Ishikawa (cell line): ENCODE results near the gene EYA3.

ENCODE experiments used
- CEBPB ChIP-seq: IDR thresholded peaks from 2 replicates; pipeline ENCODE4 v1.6.1; 2012
- CREB1 ChIP-seq: IDR thresholded peaks from 2 replicates; pipeline ENCODE4 v1.6.1; 2012; ENCODE audit warnings: low read depth
- EGR1 ChIP-seq: IDR thresholded peaks from 2 replicates; pipeline ENCODE4 v1.6.1; 2012
- EP300 ChIP-seq: IDR thresholded peaks from 2 replicates; pipeline ENCODE4 v1.6.1; 2012; ENCODE audit warnings: borderline replicate concordance
- FOXM1 ChIP-seq: IDR thresholded peaks from 2 replicates; pipeline ENCODE4 v1.6.1; 2012; ENCODE audit warnings: low read depth, borderline replicate concordance
- NFIC ChIP-seq: IDR thresholded peaks from 2 replicates; pipeline ENCODE4 v1.6.1; 2012
- RAD21 ChIP-seq: IDR thresholded peaks from 2 replicates; pipeline ENCODE4 v1.6.1; 2012; ENCODE audit warnings: low read depth
- TAF1 ChIP-seq: IDR thresholded peaks from 2 replicates; pipeline ENCODE4 v1.6.1; 2012; ENCODE audit warnings: low read depth, mild to moderate bottlenecking
- TCF12 ChIP-seq: IDR thresholded peaks from 2 replicates; pipeline ENCODE4 v1.6.1; 2012; ENCODE audit warnings: low read depth
- TEAD4 ChIP-seq: IDR thresholded peaks from 2 replicates; pipeline ENCODE4 v1.6.1; 2012
- YY1 ChIP-seq: IDR thresholded peaks from 2 replicates; pipeline ENCODE4 v1.6.1; 2012; ENCODE audit warnings: low read depth
- ZBTB7A ChIP-seq: IDR thresholded peaks from 2 replicates; pipeline ENCODE4 v1.6.1; 2012; ENCODE audit warnings: low read depth
- TF ChIP-seq, protein P1 (sequence below): IDR thresholded peaks from 2 replicates; pipeline ENCODE4 v1.6.1; 2012; ENCODE audit warnings: low read depth, mild to moderate bottlenecking
- TF ChIP-seq, protein P2 (sequence below): IDR thresholded peaks from 2 replicates; pipeline ENCODE4 v1.6.1; 2012
- TF ChIP-seq, protein P3 (sequence below): IDR thresholded peaks from 2 replicates; pipeline ENCODE4 v1.6.1; 2012

The EYA3 gene

DNA sequence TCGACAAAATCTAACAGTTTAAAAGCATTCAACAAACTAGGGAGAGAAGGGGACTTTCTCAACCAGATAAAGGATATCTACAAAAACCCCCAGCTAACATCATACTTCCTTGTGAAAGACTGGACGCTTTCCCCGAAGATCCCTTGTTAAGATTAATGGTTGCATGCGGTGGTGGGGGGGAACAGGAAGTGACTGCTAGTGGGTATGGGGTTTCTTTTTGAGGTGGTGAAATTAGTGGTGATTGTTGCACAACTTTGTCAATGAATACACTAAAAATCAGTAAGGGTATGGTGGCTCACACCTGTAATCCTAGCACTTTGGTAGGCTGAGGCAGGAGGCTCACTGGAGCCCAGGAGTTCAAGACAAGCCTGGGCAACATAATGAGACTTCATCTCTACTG, 26.9 kb upstream of the EYA3 start:
- TF ChIP-seq TAF1, result no peak
- TF ChIP-seq CEBPB, result no peak
- no peak for TF ChIP-seq FOXM1
- TF ChIP-seq, protein P1, sequence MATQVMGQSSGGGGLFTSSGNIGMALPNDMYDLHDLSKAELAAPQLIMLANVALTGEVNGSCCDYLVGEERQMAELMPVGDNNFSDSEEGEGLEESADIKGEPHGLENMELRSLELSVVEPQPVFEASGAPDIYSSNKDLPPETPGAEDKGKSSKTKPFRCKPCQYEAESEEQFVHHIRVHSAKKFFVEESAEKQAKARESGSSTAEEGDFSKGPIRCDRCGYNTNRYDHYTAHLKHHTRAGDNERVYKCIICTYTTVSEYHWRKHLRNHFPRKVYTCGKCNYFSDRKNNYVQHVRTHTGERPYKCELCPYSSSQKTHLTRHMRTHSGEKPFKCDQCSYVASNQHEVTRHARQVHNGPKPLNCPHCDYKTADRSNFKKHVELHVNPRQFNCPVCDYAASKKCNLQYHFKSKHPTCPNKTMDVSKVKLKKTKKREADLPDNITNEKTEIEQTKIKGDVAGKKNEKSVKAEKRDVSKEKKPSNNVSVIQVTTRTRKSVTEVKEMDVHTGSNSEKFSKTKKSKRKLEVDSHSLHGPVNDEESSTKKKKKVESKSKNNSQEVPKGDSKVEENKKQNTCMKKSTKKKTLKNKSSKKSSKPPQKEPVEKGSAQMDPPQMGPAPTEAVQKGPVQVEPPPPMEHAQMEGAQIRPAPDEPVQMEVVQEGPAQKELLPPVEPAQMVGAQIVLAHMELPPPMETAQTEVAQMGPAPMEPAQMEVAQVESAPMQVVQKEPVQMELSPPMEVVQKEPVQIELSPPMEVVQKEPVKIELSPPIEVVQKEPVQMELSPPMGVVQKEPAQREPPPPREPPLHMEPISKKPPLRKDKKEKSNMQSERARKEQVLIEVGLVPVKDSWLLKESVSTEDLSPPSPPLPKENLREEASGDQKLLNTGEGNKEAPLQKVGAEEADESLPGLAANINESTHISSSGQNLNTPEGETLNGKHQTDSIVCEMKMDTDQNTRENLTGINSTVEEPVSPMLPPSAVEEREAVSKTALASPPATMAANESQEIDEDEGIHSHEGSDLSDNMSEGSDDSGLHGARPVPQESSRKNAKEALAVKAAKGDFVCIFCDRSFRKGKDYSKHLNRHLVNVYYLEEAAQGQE, result no peak
- no peak for TF ChIP-seq YY1
- TF ChIP-seq, protein P2, sequence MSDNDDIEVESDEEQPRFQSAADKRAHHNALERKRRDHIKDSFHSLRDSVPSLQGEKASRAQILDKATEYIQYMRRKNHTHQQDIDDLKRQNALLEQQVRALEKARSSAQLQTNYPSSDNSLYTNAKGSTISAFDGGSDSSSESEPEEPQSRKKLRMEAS, result no peak
- no peak for TF ChIP-seq EP300
- no peak for TF ChIP-seq TEAD4
- no peak for TF ChIP-seq NFIC
- TF ChIP-seq ZBTB7A, result no peak
- no peak for TF ChIP-seq TCF12
- TF ChIP-seq EGR1, result no peak
- TF ChIP-seq CREB1, result no peak

DNA sequence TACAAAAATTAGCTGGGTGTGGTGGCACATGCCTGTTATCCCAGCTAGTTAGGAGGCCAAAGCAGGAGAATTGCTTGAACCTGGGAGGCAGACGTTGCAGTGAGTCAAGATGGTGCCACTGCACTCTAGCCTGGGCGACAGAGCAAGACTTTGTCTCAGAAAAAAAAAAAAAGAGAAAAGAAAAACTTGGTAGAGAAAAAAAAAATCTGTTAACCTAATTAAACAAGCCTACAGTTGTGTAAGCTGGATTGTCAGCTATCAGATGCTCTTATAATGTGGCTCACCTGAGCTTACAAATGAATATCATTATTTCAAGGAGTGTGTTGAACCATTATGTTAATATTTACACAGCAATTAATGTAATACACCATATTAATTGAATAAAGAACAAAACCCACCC, 26.4 kb upstream of the EYA3 start:
- TF ChIP-seq CREB1, result no peak
- TF ChIP-seq, protein P3, sequence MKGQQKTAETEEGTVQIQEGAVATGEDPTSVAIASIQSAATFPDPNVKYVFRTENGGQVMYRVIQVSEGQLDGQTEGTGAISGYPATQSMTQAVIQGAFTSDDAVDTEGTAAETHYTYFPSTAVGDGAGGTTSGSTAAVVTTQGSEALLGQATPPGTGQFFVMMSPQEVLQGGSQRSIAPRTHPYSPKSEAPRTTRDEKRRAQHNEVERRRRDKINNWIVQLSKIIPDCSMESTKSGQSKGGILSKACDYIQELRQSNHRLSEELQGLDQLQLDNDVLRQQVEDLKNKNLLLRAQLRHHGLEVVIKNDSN, result no peak
- TF ChIP-seq EP300, result no peak
- TF ChIP-seq TCF12, result no peak
- TF ChIP-seq CEBPB, result no peak
- TF ChIP-seq EGR1, result no peak
- TF ChIP-seq, protein P1, result no peak
- TF ChIP-seq, protein P2, result no peak
- no peak for TF ChIP-seq NFIC
- TF ChIP-seq RAD21, result no peak
- TF ChIP-seq YY1, result no peak
- TF ChIP-seq FOXM1, result no peak
- TF ChIP-seq TEAD4, result no peak

DNA sequence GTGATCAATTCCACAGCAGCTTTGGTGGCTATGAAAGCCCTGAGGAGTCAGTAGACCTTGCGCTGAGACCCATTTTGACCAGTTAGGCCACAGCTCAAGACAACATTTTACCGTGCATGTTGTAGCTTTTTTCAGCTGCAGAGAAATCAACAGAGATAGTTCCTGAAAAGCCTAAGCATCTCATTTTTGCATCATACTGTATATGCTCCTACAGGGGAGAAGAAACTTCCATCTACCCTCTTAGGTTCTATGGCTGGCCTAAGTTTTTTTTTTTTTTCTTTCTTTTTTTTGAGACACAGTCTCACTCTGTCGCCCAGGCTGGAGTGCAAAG, 24.8 kb upstream of the EYA3 start:
- TF ChIP-seq CEBPB (no peak), EGR1 (no peak), EP300 (no peak), TEAD4 (no peak), TAF1 (no peak), RAD21 (no peak), YY1 (no peak), TCF12 (no peak), CREB1 (no peak), FOXM1 (no peak), NFIC (no peak), ZBTB7A (no peak)
- TF ChIP-seq, protein P2, result no peak
- TF ChIP-seq, protein P1, result no peak
- TF ChIP-seq, protein P3, result no peak

DNA sequence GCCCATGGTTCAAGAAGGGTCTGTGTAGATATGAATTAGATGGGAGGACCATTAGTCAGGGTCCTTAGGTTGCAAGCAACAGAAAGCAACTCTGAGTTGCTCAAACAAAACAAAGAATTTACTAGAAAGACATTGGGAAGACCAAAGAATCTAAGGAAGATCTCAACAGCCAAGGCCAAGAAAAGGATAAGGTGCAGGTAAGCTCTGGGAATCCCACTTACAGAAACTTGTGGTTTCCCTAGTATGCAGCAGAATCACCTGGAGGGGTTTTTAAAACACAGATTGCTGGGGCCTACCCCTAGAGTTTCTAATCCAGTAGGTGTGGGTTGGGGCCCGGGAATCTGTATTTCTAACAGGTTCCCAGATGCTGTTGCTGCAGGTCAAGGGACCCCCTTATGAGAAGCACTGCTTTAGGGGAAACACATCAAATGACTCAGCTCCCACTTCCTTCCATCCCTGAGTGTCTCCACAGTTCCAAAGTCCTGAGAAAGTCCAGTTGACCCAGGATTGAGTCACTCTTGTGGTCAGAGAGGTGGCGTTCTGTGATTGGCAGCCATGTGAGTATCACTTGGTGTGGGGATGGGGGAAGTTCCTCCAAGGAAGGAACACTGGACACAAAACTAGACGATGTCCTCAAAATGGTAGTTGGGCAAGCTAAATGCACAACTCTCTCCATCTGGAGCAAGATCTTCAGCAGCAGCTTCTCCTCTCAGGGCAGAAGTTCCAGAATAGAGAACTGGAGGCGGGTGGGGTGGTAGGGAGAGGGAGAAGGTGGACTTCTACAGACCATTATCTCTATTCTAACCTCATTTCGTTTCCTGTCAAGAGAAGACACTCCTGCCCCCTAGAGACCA, 24.2 kb upstream of the EYA3 start:
- TF ChIP-seq EGR1, result no peak
- TF ChIP-seq RAD21, result peak; percentile 62
- no peak for TF ChIP-seq TEAD4
